Measurements from ENCODE around the gene ERGIC1. TPM values are rescaled to one million over a fixed set of nuclear protein-coding genes. Genes with fewer than 3 reads are reported as not detected.
"Not testable (repeated sequence)": the region's sequence is repeated elsewhere in the genome, so short reads cannot be mapped to it uniquely, and the experiment has no call there.

The ERGIC1 gene
- total RNA-seq, 1 donor, result 243 TPM

DNA sequence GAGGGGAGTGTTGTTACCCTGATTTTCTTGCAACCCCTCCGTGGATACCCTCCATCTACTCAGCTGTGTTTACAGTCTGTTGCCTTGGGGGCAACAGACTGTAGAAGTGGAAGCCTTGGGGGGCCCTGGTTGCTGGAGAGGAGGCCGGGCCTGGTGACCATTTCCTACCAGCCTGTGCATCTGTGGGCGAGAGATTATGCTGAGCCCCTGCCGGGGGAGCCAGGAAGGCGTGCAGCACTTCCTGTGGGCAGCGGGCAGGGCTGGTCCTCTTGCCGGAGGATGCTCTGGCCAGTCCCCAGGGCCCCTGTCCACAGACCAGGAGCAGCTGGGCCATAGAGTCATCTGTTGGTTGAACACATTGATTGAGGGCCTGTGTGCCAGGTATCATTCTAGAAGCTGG lies 11.1 kb downstream of the ERGIC1 start:
- DNase-seq (ENCODE audit: low read depth in 2 of 3, low spot score in 2 of 3), result peak in 1 of 3 donors; percentile 74

- no peak for DNase-seq (ENCODE audit: low read depth in 2 of 3, low spot score in 2 of 3)
These were observed 11.5 kb downstream of the ERGIC1 start for GRCh38 chr5:172845576-172845975.

DNA sequence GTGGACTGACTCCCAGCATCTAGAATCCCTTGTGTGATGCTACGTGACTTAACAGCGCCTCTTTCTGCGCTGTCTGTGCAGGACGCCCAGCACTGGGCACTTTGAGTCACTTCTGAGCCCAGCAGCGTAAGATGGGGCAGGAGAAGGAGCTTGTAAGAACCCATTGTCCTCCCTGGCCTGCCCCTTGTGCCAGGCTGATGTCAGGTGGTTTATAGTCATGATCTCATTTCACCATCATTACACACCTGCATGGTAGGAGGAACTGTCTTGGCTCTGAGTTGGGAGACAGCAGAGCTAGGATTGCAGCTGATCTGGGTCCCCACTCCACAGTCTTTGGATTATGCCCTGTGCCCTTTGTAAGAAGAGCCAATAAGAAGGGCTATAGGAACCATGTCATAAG lies 12.2 kb downstream of the ERGIC1 start:
- DNase-seq (ENCODE audit: low read depth in 2 of 3, low spot score in 2 of 3), result no peak

- peak in 1 of 3 donors; percentile 42 for DNase-seq (ENCODE audit: low read depth in 2 of 3, low spot score in 2 of 3)
These were observed 12.6 kb downstream of the ERGIC1 start for GRCh38 chr5:172846677-172847076.

DNA sequence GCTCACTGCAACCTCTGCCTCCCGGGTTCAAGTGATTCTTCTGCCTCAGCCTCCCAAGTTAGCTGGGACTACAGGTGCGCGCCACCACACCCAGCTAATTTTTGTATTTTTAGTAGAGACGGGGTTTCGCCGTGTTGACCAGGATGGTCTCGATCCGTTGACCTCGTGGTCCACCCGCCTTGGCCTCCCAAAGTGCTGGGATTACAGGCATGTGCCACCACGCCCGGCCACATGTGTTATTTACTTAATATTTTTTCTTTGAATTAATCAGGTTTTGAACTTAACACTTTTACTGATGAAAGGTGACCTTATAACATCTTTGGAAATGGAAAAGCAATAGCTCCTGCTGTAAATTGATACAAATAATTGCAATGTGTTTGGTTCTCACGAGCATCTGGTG lies 13.5 kb downstream of the ERGIC1 start:
- not testable (repeated sequence) for DNase-seq (ENCODE audit: low read depth in 2 of 3, low spot score in 2 of 3)

DNA sequence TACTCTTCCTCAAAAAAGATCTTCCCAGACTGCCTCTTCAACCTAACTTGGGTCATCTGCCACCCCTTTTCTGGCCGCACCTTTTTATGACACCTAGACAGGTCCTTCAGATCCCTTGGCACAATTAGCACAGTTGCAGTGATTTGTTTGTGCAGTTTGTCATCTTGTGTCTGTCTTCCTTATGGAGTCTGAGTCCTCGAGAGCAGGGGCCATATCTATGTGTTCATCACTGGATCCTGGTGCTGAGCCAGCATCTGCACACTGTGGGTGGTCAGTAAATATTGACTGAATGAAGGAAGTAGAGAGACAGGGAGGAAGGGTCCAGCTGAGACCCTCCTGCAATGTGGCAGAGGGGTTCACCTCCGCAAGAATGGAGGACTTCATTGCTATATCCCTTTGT lies 14.4 kb downstream of the ERGIC1 start:
- DNase-seq (ENCODE audit: low read depth in 2 of 3, low spot score in 2 of 3), result no peak

DNA sequence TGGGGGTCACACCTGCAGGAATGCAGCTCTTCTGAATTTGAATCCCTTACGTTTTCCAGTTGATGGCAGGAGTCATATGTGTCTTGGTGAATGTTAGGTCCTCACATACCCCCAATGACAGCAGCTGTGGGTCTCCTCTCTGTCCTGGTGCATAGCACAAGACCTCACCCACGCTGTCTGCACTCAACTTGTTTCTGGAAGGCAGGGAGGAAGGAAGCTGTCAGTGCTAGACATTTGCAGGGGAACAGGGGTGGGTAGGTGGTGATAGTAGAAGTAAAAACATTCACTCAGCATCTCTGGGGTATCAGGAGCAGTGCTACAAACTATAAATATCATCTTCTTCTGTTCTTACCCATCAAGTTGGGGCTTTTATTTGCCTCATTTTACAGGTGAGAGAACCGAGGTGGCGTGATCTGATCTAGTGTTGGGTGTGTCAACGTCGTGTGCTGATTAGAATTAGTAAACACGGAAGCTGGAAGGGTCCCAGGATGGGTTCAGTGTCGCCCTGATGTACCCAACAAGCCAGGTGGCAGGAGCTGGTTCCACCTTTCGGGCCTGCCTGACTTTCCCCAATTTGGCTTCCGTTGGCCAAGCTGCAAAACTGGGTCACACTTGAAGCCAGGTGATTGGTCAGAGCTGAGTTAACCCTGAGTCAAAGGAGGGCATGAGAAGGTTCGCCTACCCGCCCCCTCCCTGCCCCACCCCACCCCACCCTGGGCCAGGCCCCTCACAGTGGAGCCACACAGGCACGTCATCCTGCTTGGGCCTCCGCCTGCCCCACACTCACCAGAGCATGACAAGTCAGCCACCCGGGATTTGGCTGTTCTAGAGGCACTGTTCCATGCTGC lies 15.8 kb downstream of the ERGIC1 start:
- DNase-seq (ENCODE audit: low read depth in 2 of 3, low spot score in 2 of 3), result peak in 1 of 3 donors; percentile 46

- DNase-seq (ENCODE audit: low read depth in 2 of 3, low spot score in 2 of 3), result no peak
These were observed 16.4 kb downstream of the ERGIC1 start for GRCh38 chr5:172850454-172850797.

DNA sequence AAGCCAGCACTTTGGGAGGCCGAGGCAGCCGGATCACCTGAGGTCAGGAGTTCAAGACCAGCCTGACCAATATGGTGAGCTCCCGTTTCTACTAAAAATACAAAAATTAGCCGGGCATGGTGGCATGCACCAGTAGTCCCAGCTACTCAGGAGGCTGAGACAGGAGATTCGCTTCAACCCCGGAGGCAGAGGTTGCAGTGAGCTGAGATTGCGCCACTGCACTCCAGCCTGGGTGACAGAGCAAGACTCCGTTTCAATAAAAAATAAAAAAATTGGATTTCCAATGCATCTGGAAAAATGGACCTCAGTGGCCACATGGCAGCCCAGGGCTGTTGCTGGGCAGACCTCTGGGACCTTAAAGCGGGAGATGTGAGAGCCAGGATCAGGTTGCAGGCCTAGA lies 17.2 kb downstream of the ERGIC1 start:
- not testable (repeated sequence) for DNase-seq (ENCODE audit: low read depth in 2 of 3, low spot score in 2 of 3)

GRCh38 chr5:172852490-172853354 lies 18.7 kb downstream of the ERGIC1 start:
- no peak for DNase-seq (ENCODE audit: low read depth in 2 of 3, low spot score in 2 of 3)

DNA sequence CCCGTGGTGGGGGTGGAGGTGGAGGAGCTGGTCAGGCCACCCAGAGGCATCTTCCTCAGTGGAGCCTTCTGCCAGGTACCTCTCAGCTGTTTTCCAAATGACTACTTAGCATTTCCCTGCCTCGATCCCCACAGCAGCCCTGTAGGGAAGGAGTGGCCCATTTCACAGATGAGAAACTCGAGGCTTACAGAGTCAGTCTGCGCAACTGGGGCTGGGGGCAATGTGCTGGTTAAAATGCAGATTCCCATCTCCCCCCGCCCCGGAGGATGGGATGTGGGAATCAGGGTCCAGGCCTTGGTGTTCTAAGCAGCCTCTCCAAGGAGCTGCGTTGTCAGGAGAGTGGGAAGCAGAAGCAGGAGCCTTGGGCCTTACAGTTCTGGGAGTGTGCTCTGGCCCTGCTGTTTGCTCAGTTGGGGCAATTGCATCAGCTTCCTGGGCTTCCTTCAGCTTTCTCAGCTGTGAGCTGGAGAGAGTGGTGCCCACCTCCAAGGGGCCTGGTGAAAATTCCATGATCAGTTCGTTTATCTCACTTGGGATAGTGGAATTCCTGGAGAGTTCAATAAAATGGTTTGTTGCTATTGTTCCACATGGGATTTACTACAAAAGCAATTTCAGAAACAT lies 19.4 kb downstream of the ERGIC1 start:
- no peak for DNase-seq (ENCODE audit: low read depth in 2 of 3, low spot score in 2 of 3)

- no peak for DNase-seq (ENCODE audit: low read depth in 2 of 3, low spot score in 2 of 3)
These were observed 20.4 kb downstream of the ERGIC1 start for GRCh38 chr5:172854451-172854871.

DNA sequence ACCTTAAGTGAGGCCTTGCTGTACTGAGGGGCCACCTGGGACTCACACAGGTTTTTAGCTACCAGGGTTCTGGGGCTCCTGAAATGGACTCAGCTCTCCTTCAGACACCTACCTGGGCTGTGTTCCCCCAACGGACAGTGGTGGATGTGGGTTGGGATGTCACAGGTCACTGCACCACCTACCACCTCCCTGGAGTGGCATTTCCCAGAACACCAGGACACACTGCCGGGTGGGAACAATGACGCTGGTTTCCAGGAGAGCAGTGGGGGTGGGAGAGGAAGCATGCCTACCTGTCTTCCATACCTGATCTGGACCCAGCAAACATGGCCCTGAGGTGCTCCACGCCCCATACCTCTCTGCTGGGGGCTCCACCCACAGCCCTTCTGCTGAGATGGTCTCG lies 20.9 kb downstream of the ERGIC1 start:
- DNase-seq (ENCODE audit: low read depth in 2 of 3, low spot score in 2 of 3), result no peak

GRCh38 chr5:172855597-172856292 lies 21.7 kb downstream of the ERGIC1 start:
- no peak for DNase-seq (ENCODE audit: low read depth in 2 of 3, low spot score in 2 of 3)

DNA sequence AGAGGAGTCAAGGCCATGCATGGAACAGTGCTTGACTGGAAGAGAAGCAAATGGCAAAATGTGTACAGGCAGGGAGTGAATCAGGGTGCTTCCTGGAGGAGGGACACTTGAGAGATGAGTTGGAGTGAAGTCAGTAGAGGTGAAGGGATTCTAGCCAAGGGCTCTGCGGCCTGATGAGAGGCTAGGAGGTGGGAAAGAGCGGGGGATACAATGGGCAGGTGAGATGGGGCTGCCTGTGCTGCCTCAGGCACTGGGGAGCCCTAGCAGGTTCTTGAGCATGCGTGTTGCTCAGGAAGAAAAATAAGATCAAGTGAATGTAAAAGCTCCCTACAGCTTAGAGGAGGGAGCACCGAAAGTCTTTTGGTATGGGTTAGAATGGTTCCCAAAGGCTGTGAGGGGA lies 22.3 kb downstream of the ERGIC1 start:
- DNase-seq (ENCODE audit: low read depth in 2 of 3, low spot score in 2 of 3), result no peak

- DNase-seq (ENCODE audit: low read depth in 2 of 3, low spot score in 2 of 3), result no peak
These were observed 23.9 kb downstream of the ERGIC1 start for GRCh38 chr5:172857982-172858381.

- DNase-seq (ENCODE audit: low read depth in 2 of 3, low spot score in 2 of 3), result no peak
These were observed 24.5 kb downstream of the ERGIC1 start for GRCh38 chr5:172858511-172858989.

GRCh38 chr5:172858990-172859811 lies 25.1 kb downstream of the ERGIC1 start:
- DNase-seq (ENCODE audit: low read depth in 2 of 3, low spot score in 2 of 3), result no peak

GRCh38 chr5:172859966-172860365 lies 25.9 kb downstream of the ERGIC1 start:
- DNase-seq (ENCODE audit: low read depth in 2 of 3, low spot score in 2 of 3), result no peak

Measured in hematopoietic multipotent progenitor cell (in vitro differentiated cells).